Measurements from ENCODE around the gene SYNGR2.

The SYNGR2 gene

GRCh38 chr17:78120971-78121800 is 47.2 kb upstream of the SYNGR2 start:
- no peak overlapping the region for H3K27ac ChIP-seq (ENCODE audit: extremely low read depth, low read depth, low read length)
- no peaks in the 10 kb centered on the region for H3K9me3 ChIP-seq (ENCODE audit: control insufficient read depth, insufficient read depth, low read depth, low read length)
- H3K4me1 ChIP-seq (ENCODE audit: control insufficient read depth, insufficient read depth, low read length), result no peaks in the 10 kb centered on the region
- CTCF ChIA-PET, result interaction anchor here (1.2 to 3.3 kb wide), 2 partner anchors 14 to 16 kb away, joined by 6 to 10 read pairs; no protein-coding TSS in a partner anchor
- TF ChIP-seq GLIS2 (tag by site-specific recombination; IDR thresholded peaks at IDR 0.05), result 0 out of 2 replicates have a peak, but pooled peaks have one; percentile 12
- TF ChIP-seq SALL2 (tag by site-specific recombination; IDR thresholded peaks at IDR 0.05; ENCODE audit: borderline replicate concordance), result no peak
- H3K4me3 ChIP-seq (ENCODE audit: low read depth, low read length), result no peak overlapping the region
- H3K36me3 ChIP-seq (ENCODE audit: control insufficient read depth in 2 of 2, insufficient read depth in 1 of 2, low read length in 2 of 2), result peaks cover 7 to 21% of the 10 kb centered on the region in 2 experiments; a peak in 2 of 3 replicates
- POLR2A ChIA-PET, result no interaction called here

- Histone ChIP-seq H3K4me3 (ENCODE audit: low read depth, low read length) (no peak overlapping the region), H3K36me3 (ENCODE audit: control insufficient read depth in 2 of 2, insufficient read depth in 1 of 2, low read length in 2 of 2) (peaks cover 7 to 21% of the 10 kb centered on the region in 2 experiments; a peak in 2 of 3 replicates), H3K4me1 (ENCODE audit: control insufficient read depth, insufficient read depth, low read length) (no peaks in the 10 kb centered on the region), H3K9me3 (ENCODE audit: control insufficient read depth, insufficient read depth, low read depth, low read length) (no peaks in the 10 kb centered on the region), H3K27ac (ENCODE audit: extremely low read depth, low read depth, low read length) (no peak overlapping the region)
- ChIA-PET CTCF (interaction anchor here (0.5 to 3.3 kb wide), 4 partner anchors 13 to 75 kb away, joined by 3 to 10 read pairs (median 5); no protein-coding TSS in a partner anchor), POLR2A (no interaction called here)
- TF ChIP-seq ZNF629 (tag by site-specific recombination; IDR thresholded peaks at IDR 0.05) (no peak), ZNF354C (tag by site-specific recombination; IDR thresholded peaks at IDR 0.05; ENCODE audit: borderline replicate concordance, low read depth) (no peak), GLIS2 (tag by site-specific recombination; IDR thresholded peaks at IDR 0.05) (0 out of 2 replicates have a peak, but pooled peaks have one; percentile 13), ZNF521 (tag by site-specific recombination; IDR thresholded peaks at IDR 0.05) (no peak), ZBTB44 (tag by site-specific recombination; IDR thresholded peaks at IDR 0.05) (no peak), ZNF2 (tag by site-specific recombination; IDR thresholded peaks at IDR 0.05) (no peak), PBX3 (CRISPR knock-in tag; IDR thresholded peaks at IDR 0.05) (no peak), ZNF239 (tag by site-specific recombination; IDR thresholded peaks at IDR 0.05) (no peak)
Observed at GRCh38 chr17:78121801-78122215, 46.6 kb upstream of the SYNGR2 start.

- H3K27ac ChIP-seq (ENCODE audit: extremely low read depth, low read depth, low read length), result no peak overlapping the region
- H3K9me3 ChIP-seq (ENCODE audit: control insufficient read depth, insufficient read depth, low read depth, low read length), result no peaks in the 10 kb centered on the region
- peaks cover 7 to 21% of the 10 kb centered on the region in 2 experiments; a peak in 2 of 3 replicates for H3K36me3 ChIP-seq (ENCODE audit: control insufficient read depth in 2 of 2, insufficient read depth in 1 of 2, low read length in 2 of 2)
- no peaks in the 10 kb centered on the region; the same call in 1 of the 2 replicates for H3K4me1 ChIP-seq (ENCODE audit: control insufficient read depth, insufficient read depth, low read length)
- no peak for TF ChIP-seq ZNF404 (tag by site-specific recombination; IDR thresholded peaks at IDR 0.05)
- POLR2A ChIA-PET, result no interaction called here
- CTCF ChIA-PET, result interaction anchor here (0.5 to 3.3 kb wide), 7 partner anchors 10 to 130 kb away, joined by 3 to 10 read pairs (median 4); no protein-coding TSS in a partner anchor
- H3K4me3 ChIP-seq (ENCODE audit: low read depth, low read length), result no peak overlapping the region
Observed at GRCh38 chr17:78122216-78122930, 46.0 kb upstream of the SYNGR2 start.

- Histone ChIP-seq H3K36me3 (ENCODE audit: control insufficient read depth in 2 of 2, insufficient read depth in 1 of 2, low read length in 2 of 2) (peaks cover 7 to 21% of the 10 kb centered on the region in 2 experiments; a peak in 2 of 3 replicates), H3K9me3 (ENCODE audit: control insufficient read depth, insufficient read depth, low read depth, low read length) (no peaks in the 10 kb centered on the region), H3K27ac (ENCODE audit: extremely low read depth, low read depth, low read length) (no peak overlapping the region), H3K4me1 (ENCODE audit: control insufficient read depth, insufficient read depth, low read length) (peaks cover 4% of the 10 kb centered on the region; the same call in 1 of the 2 replicates), H3K4me3 (ENCODE audit: low read depth, low read length) (no peak overlapping the region)
- ChIA-PET CTCF (interaction anchor here (0.6 to 3.3 kb wide), 4 partner anchors 10 to 129 kb away, joined by 3 to 10 read pairs (median 4); no protein-coding TSS in a partner anchor), POLR2A (no interaction called here)
- TF ChIP-seq ZNF670 (tag by site-specific recombination; IDR thresholded peaks at IDR 0.05; ENCODE audit: low read depth) (no peak), CTCF (tag by site-specific recombination; IDR thresholded peaks at IDR 0.05) (no peak), ZNF37A (tag by site-specific recombination; IDR thresholded peaks at IDR 0.05) (no peak), ZNF202 (tag by site-specific recombination; IDR thresholded peaks at IDR 0.05; ENCODE audit: borderline replicate concordance) (no peak), ZNF623 (tag by site-specific recombination; IDR thresholded peaks at IDR 0.05) (peak; percentile 98)
Observed at GRCh38 chr17:78122931-78123249, 45.5 kb upstream of the SYNGR2 start.

Measured in HEK293 (cell line).